ENCODE data around the gene SLC50A1. TPM values are rescaled to one million over a fixed set of nuclear protein-coding genes. Genes with fewer than 3 reads are reported as not detected.

The SLC50A1 gene
- total and polyA plus RNA-seq, 8 donors, result 4.5 to 114 (median 39.9) TPM

DNA sequence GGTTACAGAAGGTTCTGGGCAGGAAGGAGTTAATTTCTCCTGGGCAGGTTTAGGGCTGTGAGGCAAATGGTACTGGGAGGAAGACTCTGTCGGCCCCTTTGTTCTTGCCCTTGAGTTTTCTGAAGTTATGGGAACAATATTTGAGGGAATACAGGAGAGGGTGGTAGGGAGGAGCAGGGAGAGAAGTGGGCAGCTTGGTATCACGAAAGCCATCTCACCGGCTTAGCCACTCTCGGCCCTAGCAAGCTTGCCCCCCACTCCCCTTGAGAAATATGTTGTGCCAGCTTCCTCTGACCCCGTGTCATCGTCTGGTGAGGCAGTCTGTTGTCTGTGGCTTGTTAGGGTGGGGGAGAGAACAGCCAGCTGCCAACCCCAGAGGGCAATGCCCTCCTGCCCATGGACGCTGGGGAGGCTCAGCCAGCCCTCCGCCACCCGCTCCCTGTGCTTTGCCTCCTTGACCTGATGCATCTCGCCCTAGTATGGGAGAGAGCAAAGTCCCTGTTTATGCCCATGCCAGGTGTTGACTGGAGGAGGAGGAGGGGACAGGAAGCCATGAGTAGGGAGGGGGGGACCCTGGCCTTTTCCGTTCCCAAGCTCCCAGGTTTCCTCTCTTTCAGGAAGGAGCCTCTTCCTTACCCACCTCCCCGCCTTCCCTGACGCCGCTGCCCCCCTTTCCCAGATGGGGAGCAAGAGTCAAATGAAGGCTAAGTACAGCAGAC is 6.7 kb upstream of the SLC50A1 start:
- no peak for TF ChIP-seq CTCF (IDR thresholded peaks at IDR 0.05)
- peak in 2 of 3 donors; percentile 78 to 91 for TF ChIP-seq POLR2AphosphoS5 (IDR thresholded peaks at IDR 0.05)
- intact Hi-C loops (cut with DNase I; ENCODE audit: low total_unique reads), result no loop called here
- WGBS, 5 donors, result 3 to 14% (median 8%) methylated on average over 14 of the region's 14 CpGs
- Histone ChIP-seq H3K4me3 (peak overlapping the region; percentile 73 to 78 (median 74)), H3K36me3 (peaks cover 25 to 32% (median 29%) of the 10 kb centered on the region in 4 donors), H3K27ac (peak overlapping the region; percentile 93 to 100 (median 98)), H3K27me3 (peaks cover 0 to 37% (median 9%) of the 10 kb centered on the region in 3 donors), H3K9me3 (no peaks in the 10 kb centered on the region), H3K4me1 (peaks cover 60 to 98% (median 95%) of the 10 kb centered on the region in 4 donors)
- DNase-seq, result peak; percentile 61 to 84

- H3K4me1 ChIP-seq, result peaks cover 60 to 98% (median 95%) of the 10 kb centered on the region in 4 donors
- H3K27me3 ChIP-seq, result peaks cover 0 to 37% (median 9%) of the 10 kb centered on the region in 3 donors
- H3K4me3 ChIP-seq, result peak overlapping the region; percentile 73 to 78 (median 74)
- no peaks in the 10 kb centered on the region for H3K9me3 ChIP-seq
- peak in 1 of 2 donors; percentile 67 for DNase-seq
- H3K36me3 ChIP-seq, result peaks cover 32 to 41% (median 38%) of the 10 kb centered on the region in 4 donors
- WGBS, 5 donors, result 12 to 21% (median 19%) methylated on average over 5 to 6 of the region's 6 CpGs
- intact Hi-C loops (cut with DNase I; ENCODE audit: low total_unique reads), result no loop called here
- TF ChIP-seq POLR2AphosphoS5 (IDR thresholded peaks at IDR 0.05) (no peak), CTCF (IDR thresholded peaks at IDR 0.05) (no peak), EP300 (IDR thresholded peaks at IDR 0.05) (no peak)
- peak overlapping the region; percentile 93 to 100 (median 98) for H3K27ac ChIP-seq
Measured at GRCh38 chr1:155130272-155131006, 5.2 kb upstream of the SLC50A1 start.

GRCh38 chr1:155131285-155131684 is 4.4 kb upstream of the SLC50A1 start:
- Histone ChIP-seq H3K9me3 (no peaks in the 10 kb centered on the region), H3K27ac (peak overlapping the region; percentile 40 to 100 (median 98)), H3K4me1 (peaks cover 53 to 91% (median 89%) of the 10 kb centered on the region in 4 donors), H3K36me3 (peaks cover 32 to 41% (median 38%) of the 10 kb centered on the region in 4 donors), H3K27me3 (peaks cover 0 to 31% (median 6%) of the 10 kb centered on the region in 3 donors), H3K4me3 (peak overlapping the region in 3 of 4 donors; percentile 15 to 74 (median 73))
- DNase-seq, result peak in 1 of 2 donors; percentile 78
- WGBS, 5 donors, result 37 to 62% (median 48%) methylated on average over 8 of the region's 8 CpGs
- TF ChIP-seq EP300 (IDR thresholded peaks at IDR 0.05) (peak; percentile 56), POLR2AphosphoS5 (IDR thresholded peaks at IDR 0.05) (peak in 2 of 3 donors; percentile 46 to 59), POLR2A (IDR thresholded peaks at IDR 0.05) (no peak)
- intact Hi-C loops (cut with DNase I; ENCODE audit: low total_unique reads), result no loop called here

DNA sequence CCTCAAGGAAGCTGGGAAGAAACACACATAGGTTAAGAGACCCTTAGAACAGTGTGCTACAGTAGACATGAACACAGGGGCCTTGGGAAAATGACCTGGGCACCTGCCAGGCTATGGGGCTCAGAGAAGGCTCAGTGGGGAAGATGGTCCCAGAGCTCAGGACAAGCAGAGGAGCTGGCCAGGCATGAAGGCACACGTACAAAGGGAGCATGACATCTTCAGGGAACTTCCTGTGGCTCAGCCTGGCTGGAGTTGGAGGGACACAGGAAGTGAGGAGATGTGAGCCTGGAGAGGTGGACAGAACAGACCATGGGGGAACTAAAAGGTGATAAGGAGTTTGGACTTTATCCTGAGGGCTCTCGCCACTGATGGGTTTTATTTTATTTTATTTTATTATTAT is 3.8 kb upstream of the SLC50A1 start:
- 42 to 60% (median 54%) methylated on average over 2 of the region's 2 CpGs for WGBS, 5 donors
- H3K4me3 ChIP-seq, result peak overlapping the region in 1 of 4 donors; percentile 74
- peaks cover 50 to 90% (median 87%) of the 10 kb centered on the region in 4 donors for H3K4me1 ChIP-seq
- H3K9me3 ChIP-seq, result no peaks in the 10 kb centered on the region
- H3K27me3 ChIP-seq, result peaks cover 0 to 26% (median 5%) of the 10 kb centered on the region in 3 donors
- intact Hi-C loops (cut with DNase I; ENCODE audit: low total_unique reads), result no loop called here
- DNase-seq, result no peak
- TF ChIP-seq EP300 (IDR thresholded peaks at IDR 0.05), result no peak
- no peak for TF ChIP-seq POLR2A (IDR thresholded peaks at IDR 0.05)
- TF ChIP-seq POLR2AphosphoS5 (IDR thresholded peaks at IDR 0.05), result no peak
- TF ChIP-seq CTCF (IDR thresholded peaks at IDR 0.05), result no peak
- H3K27ac ChIP-seq, result peak overlapping the region; percentile 10 to 100 (median 98)
- H3K36me3 ChIP-seq, result peaks cover 32 to 41% (median 38%) of the 10 kb centered on the region in 4 donors
